IPS-11a (cell line): ENCODE data around the gene KCNE1.
"Not testable (repeated sequence)": the region's sequence is repeated elsewhere in the genome, so short reads cannot be mapped to it uniquely, and the experiment has no call there.

Experiments
- H3K4me3 ChIP-seq: one replicate; pipeline ENCODE4 v1.5.1; 2013; ENCODE audit warnings: low read depth, low read length, control low read depth

The KCNE1 gene

DNA sequence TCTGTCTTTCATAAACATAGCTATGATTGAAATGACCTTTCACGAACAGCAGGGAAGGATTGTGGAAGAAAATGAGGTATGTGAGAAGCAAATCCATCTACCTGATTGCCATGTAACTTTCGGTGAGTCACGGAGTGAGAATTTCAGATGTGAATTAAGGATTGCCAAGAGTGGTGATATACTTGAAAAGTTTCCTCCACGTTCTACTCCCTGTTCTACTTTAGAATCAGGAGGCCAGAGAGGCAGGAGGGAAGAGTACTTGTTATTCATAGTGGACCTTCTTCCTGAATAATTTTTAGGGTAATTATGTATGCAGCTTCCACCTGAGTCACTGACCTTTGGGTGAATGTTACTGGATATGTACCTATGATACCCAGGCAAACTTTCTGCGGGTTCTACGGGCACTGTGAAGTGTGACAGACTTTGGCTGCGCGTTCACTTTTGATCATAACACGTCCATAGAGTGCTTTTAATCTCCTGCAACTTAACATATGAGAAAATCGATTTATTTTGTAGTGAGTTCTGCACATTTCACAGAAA is 2.6 kb upstream of the KCNE1 start:
- no peak overlapping the region for H3K4me3 ChIP-seq

- H3K4me3 ChIP-seq: no peak overlapping the region
Observed at GRCh38 chr21:34513129-34513675, 1.2 kb upstream of the KCNE1 start.

- H3K4me3 ChIP-seq: no peak overlapping the region
Observed at GRCh38 chr21:34511181-34511580, 829 bp downstream of the KCNE1 start.

DNA sequence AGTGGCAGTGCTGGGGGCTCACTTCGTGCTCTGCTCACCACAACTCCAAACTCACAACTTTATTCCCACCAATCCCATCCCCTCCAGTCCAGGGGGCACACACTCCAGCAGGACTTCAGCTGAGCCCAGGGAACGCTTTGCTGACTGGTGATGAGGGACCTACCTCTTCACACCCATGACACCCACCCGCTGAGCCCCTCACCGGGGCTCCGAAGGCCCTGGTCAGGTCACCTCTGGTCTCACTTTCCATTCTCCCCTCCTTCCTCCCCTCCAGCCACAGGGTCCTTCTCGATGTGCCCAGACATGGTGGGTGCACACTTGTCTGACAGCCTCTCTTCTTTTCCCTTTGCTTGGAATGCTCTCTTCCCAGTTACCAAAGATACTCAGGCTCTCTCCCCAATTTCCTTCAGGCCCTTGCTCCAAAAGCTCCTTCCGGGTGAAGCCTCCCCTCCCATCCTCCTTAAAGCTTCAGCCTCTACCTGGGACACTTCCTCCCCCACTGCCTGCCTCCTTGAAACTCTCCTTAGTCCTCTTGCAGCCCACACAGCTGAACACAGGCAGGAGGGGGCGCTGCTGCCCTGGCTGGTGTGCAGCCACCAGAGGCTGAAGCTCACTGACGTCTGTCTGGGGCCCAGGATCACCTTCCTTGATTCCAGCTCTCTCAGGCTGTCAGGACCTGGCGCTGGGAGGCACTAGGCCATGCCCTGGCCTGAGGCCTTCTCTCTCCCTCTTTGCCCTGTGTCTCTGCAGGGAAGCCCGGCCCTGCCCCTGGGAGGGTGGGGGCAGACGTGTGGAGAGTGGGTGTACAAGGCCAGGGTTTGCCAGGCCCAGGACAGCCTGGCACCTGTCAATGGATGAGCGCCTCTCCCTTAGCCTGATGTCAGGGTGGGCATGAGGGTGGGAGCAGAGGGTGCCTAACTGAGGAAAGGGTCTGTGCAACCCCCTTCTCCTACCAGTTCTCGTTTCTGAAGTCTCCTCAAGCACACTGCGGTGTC is 1.6 kb downstream of the KCNE1 start:
- no peak overlapping the region for H3K4me3 ChIP-seq

- H3K4me3 ChIP-seq: no peak overlapping the region
Observed at GRCh38 chr21:34509151-34509550, 2.9 kb downstream of the KCNE1 start.

GRCh38 chr21:34504595-34504994 is 7.4 kb downstream of the KCNE1 start:
- H3K4me3 ChIP-seq: no peak overlapping the region

GRCh38 chr21:34502480-34503106 is 9.4 kb downstream of the KCNE1 start:
- no peak overlapping the region for H3K4me3 ChIP-seq

DNA sequence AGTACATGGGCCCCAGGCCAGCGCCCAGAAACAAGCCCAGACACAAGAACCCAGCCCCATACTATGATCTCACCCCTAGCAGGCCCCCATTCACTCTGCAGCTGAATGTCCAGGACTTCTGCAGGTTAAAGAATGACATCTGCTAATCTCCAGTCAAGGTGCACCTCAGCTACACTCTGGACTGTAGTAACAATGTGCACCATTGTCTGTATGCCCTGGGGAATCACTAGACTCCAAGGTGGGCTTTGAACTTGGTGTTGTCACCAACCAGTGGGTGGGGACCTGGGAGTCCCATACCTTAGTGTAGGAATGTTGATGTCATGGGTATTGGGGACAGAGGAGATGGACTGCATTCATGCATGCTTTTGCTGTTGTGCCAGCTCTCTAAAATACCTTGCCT is 10.3 kb downstream of the KCNE1 start:
- H3K4me3 ChIP-seq: no peak overlapping the region

DNA sequence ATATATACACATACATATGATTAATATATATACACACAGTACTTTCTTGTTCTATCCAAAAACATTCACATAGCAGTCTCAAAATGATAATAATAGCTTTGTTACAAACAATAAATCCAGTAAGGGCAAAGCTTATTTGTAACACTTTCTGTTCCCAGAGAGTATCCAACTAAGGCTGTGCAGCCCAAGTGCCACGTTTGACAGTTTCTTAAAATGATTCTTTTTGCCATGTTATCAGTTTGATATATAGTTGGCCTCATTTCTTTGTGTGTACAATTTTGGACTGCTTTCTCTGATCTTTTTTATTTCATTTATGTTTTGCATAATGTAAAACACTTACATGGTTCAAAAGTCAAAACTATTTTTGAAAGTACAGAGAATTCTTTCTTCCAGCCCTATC is 11.8 kb downstream of the KCNE1 start:
- H3K4me3 ChIP-seq: no peak overlapping the region

GRCh38 chr21:34499116-34499515 is 12.9 kb downstream of the KCNE1 start:
- H3K4me3 ChIP-seq: no peak overlapping the region

DNA sequence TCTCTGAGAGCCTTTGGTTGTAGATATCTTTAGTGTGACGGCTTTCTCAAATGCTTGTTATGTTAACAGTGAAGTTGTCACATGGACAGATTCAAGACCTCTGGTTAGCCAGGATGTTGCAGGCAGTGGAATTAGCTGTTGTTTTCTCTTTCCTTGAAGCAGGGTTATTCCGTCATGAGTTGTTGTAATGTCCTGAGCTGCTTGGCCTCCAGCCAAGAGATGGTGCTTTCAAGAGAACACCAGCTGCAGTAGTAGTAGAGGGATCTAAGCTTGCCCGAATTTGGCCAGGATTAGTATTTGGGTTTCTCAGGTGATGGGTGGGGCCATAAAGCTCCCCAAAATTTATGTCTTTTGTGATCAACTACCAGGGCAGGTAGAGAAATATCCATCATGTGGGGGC is 13.4 kb downstream of the KCNE1 start:
- no peak overlapping the region for H3K4me3 ChIP-seq

DNA sequence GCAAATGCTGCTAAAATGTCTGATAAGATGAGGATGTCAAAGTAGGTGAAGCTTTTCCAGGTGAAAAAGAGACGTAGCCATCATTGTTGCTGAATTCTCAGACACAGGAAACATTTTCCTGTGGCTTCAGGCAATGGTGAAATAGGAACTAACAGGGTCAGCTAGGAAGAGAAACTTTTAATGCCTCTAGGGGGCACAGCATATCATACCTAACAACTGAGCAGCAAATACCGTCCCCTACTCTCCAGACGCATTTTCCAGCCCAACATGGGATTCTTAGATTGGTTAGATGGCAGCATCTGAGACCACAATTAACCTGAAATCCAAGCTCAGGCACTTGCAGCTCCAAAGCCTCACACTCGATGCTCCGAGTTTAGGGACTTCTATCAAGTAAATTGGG is 28.2 kb downstream of the KCNE1 start:
- H3K4me3 ChIP-seq: not testable (repeated sequence)

GRCh38 chr21:34483435-34483834 is 28.6 kb downstream of the KCNE1 start:
- H3K4me3 ChIP-seq: not testable (repeated sequence)

DNA sequence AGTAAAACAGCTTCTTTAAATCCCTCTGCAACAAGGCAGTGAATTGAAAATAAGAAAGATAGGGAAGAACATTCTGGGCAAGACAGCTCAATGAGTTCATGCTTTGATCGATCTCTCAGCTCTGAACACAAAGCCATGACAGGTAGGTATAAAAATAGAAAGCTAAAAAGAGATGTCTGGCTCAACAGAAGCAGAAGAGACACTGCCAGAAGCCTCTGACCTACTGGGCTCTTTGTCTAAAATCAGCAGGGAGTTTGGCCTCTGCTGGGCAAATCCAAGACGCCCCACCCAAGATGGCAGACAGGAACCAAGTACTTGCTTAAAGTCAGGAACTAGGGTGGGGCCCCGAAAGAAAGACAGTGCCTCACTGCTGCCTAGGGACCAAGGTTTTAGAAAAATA is 44.7 kb downstream of the KCNE1 start:
- not testable (repeated sequence) for H3K4me3 ChIP-seq

- H3K4me3 ChIP-seq: not testable (repeated sequence)
Observed at GRCh38 chr21:34459426-34459825, 52.6 kb downstream of the KCNE1 start.

DNA sequence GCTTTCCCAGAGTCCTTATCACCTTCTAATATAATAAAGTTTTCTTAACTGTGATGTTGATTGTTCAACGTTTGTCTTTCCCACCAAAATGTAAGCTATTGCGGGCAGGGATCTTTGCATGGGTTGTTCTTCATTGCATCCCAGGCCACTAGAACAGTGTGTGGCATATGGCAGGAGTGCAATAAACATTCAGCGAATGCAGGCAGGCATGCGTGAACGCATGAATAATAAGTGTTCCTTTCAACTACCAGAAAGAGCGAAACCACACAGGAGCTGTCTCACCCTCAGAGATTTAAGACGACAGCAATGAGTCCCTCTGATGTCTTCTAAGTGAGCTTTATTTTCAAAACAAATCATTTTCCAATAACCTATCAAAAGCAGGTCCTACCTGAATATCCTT is 53.7 kb downstream of the KCNE1 start:
- H3K4me3 ChIP-seq: not testable (repeated sequence)

DNA sequence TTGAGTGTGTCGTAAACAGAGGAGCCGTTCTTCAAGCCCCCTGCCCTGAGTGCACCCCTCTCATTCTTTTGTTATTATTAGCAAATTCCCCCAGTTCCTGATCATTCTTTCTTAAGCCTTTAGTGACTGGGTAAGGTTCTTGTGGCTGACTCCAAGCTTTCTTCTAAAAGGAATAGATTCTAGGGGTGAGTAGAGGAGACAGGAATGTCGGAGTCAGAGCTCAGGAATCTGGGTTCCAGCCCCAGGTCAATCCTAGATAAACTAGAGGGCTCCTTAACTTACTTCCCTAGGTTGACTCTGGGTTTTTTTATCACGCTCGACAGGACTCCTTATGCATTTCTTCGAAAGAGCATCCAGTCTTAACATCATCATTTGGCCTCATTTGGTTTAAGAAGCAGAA is 55.8 kb downstream of the KCNE1 start:
- H3K4me3 ChIP-seq: not testable (repeated sequence)

DNA sequence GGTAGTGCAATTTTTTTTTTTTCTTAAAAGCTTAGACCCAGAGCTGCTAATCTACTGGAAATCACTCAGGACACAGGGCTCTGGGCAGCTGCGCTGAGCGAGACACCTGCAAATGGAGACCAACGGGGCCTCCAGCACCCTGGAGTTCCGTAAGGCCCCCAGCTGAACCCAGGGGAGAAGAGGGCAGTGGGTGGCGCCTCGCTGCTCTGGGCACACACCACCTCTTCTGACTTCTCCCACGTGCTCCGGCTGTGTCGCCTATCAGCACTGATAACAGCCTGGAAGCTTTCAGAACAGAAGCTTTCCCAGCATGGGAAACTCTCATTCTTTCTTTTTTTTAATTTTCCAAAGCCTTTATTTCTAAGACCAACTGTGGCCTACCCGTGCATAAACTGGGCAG is 56.4 kb downstream of the KCNE1 start:
- H3K4me3 ChIP-seq: not testable (repeated sequence)

DNA sequence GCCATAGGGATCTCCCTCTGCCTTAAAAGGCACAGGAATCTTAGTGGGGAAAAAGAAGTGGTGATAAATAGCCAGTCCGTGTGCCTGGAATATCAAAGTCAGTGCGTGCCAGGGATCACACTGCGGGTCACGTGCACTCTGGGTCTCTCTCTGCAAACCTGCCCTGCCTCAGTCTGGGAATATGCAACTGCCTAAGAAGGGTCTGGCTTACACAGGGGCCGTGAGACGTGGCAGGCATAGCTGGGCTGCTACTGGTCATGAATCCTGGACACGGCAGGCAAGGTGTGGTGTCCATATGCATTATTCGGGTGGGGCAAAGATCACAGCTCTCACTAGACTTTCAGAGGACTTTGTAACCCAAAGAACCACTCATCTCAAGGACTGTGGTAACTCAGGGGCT is 65.0 kb downstream of the KCNE1 start:
- H3K4me3 ChIP-seq: not testable (repeated sequence)

DNA sequence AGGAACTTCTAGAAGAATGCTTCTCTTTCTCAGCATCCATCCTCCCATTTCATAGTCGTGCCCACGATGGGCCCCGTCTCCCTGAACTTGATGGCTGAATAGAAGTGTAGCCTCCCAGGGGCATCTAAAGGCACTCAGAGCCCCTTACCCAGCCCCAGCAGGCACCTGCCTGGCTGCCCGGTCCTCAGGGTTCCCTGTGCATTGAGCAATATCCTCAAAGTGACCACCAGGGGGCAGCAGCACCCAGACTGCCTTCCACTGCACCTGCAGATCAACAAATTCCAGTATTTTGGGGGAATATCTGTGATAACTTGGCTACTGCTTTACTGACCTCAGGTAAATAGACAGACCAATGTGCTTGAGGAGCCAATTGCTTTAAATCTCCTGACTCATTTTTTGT is 68.5 kb downstream of the KCNE1 start:
- not testable (repeated sequence) for H3K4me3 ChIP-seq

- H3K4me3 ChIP-seq: not testable (repeated sequence)
Observed at GRCh38 chr21:34429710-34430109, 82.3 kb downstream of the KCNE1 start.

DNA sequence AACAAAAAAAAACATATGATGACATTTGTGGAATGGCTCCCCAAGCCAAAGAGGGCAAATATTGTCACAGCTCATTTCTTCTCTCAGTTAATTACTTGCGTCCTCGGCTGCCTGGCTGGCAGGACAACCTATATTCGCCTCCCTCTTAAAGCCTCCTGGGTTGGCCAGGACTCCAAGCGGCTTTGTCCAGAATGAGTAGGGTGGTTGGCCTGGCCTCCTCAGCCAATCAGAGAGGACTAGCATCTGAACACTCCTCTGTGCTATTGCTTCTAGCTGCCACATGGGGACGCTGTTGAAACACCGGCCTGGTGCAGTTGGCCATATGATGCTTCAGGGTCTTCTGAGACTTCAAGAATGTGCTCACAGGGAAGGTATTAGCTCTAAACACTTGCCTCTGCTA is 83.6 kb downstream of the KCNE1 start:
- not testable (repeated sequence) for H3K4me3 ChIP-seq
